Measurements from ENCODE around the gene ID1.
"Not testable (repeated sequence)": the region's sequence is repeated elsewhere in the genome, so short reads cannot be mapped to it uniquely, and the experiment has no call there.

The ID1 gene

DNA sequence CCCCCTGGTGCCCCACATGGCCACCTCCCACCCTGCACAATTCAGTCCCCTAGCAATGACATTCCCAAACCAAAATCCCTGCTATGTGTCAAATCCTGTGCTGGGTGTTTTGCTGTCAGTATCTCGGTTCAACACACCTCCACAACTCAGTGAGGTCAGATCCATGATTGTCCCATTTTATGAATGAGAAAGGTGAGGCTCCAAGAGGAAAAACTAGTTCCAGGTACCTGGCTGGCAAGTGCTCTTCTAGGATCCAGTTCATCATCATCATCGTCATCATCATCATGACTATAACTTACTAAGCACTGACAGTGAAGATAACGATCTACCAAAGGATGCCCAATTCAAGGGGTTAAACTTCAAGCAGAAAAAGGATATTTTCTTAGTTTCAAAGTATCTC, 15.2 kb downstream of the ID1 start:
- TF ChIP-seq, protein P1, sequence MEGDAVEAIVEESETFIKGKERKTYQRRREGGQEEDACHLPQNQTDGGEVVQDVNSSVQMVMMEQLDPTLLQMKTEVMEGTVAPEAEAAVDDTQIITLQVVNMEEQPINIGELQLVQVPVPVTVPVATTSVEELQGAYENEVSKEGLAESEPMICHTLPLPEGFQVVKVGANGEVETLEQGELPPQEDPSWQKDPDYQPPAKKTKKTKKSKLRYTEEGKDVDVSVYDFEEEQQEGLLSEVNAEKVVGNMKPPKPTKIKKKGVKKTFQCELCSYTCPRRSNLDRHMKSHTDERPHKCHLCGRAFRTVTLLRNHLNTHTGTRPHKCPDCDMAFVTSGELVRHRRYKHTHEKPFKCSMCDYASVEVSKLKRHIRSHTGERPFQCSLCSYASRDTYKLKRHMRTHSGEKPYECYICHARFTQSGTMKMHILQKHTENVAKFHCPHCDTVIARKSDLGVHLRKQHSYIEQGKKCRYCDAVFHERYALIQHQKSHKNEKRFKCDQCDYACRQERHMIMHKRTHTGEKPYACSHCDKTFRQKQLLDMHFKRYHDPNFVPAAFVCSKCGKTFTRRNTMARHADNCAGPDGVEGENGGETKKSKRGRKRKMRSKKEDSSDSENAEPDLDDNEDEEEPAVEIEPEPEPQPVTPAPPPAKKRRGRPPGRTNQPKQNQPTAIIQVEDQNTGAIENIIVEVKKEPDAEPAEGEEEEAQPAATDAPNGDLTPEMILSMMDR (IDR thresholded peaks at IDR 0.05; ENCODE audit: low read depth, low read length, missing control alignments) = no peak
- in situ Hi-C loops (cut with HindIII; ENCODE audit: low pct_ligation_motif_present, low sequenced_read_pairs) = no loop called here
- Histone ChIP-seq H3K4me3 (ENCODE audit: low read depth, low read length) (no peak overlapping the region), H3K36me3 (replicated peaks) (no peaks in the 10 kb centered on the region), H3K27me3 (replicated peaks) (no peaks in the 10 kb centered on the region), H3K27ac (no peak overlapping the region)
- DNase-seq = no peak

DNA sequence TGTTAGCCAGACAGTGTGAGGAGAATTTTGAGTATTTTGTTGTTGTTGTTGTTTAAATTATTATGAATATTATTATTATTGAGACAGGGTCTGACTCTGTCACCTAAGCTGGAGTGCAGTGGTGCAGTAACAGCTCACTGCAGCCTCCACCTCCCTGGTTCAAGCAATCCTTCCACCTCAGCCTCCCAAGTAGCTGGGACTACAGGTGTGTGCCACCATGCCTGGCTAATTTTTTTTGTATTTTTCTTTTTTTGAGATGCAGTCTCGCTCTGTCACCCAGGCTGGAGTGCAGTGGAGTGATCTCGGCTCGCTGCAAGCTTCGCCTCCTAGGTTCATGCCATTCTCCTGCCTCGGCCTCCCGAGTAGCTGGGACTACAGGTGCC, 18.0 kb downstream of the ID1 start:
- DNase-seq; in situ Hi-C loops (cut with HindIII; ENCODE audit: low pct_ligation_motif_present, low sequenced_read_pairs); H3K27ac ChIP-seq; H3K36me3 ChIP-seq (replicated peaks); H3K4me3 ChIP-seq (ENCODE audit: low read depth, low read length); H3K27me3 ChIP-seq (replicated peaks): not testable (repeated sequence)

DNA sequence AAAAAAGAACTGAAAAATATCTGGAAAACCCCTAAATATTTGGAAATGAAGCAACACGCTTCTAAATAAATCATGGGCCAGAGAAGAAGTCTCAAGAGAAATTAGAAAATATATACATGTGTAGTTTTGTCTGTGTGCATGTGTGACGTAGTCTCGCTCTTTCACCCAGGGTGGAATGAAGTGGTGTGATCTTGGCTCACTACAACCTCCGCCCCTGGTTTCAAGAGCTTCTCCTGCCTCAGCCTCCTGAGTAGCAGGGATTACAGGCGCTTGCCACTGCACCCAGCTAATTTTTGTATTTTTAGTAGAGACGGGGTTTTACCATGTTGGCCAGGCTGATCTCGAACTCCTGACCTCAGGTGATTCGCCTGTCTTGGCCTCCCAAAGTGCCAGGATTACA, 21.4 kb downstream of the ID1 start:
- H3K27ac ChIP-seq; H3K27me3 ChIP-seq (replicated peaks); H3K36me3 ChIP-seq (replicated peaks); DNase-seq; H3K4me3 ChIP-seq (ENCODE audit: low read depth, low read length); in situ Hi-C loops (cut with HindIII; ENCODE audit: low pct_ligation_motif_present, low sequenced_read_pairs): not testable (repeated sequence)

DNA sequence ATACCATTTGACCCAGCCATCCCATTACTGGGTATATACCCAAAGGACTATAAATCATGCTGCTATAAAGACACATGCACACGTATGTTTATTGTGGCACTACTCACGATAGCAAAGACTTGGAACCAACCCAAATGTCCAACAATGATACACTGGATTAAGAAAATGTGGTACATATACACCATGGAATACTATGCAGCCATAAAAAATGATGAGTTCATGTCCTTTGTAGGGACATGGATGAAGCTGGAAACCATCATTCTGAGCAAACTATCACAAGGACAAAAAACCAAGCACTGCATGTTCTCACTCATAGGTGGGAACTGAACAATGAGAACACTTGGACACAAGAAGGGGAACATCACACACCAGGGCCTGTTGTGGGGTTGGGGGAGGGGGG, 23.0 kb downstream of the ID1 start:
- H3K27ac ChIP-seq; H3K4me3 ChIP-seq (ENCODE audit: low read depth, low read length); H3K36me3 ChIP-seq (replicated peaks); DNase-seq; in situ Hi-C loops (cut with HindIII; ENCODE audit: low pct_ligation_motif_present, low sequenced_read_pairs); H3K27me3 ChIP-seq (replicated peaks): not testable (repeated sequence)

DNA sequence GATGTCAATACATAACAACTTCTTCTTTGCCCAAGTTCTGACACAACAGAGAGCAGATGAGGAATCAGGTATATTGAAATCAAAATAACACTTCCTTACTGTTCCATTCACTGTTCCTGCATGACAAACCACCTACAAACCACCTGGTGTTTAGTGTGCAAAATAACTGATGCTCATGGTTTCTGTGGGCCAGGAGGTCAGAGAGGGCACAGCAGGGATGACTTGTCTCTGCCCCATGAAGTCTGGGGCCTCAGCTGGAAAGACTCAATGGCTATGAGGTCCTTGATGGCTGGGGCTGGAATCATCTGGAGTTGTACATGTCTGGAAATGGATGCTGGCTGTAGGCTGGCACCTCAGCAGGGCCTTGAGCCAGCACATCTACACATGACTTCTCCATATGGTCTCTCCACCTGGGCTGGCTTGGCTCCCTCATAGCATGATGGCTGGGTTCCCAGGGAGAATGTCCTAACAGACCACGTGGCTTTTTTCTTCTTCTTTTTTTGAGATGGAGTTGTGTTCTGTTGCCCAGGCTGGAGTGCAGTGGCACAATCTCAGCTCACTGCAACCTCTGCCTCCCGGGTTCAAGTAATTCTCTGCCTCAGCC, 25.2 kb downstream of the ID1 start:
- Histone ChIP-seq H3K4me3 (ENCODE audit: low read depth, low read length) (no peak overlapping the region), H3K27me3 (replicated peaks) (no peaks in the 10 kb centered on the region), H3K27ac (no peak overlapping the region), H3K36me3 (replicated peaks) (no peaks in the 10 kb centered on the region)
- in situ Hi-C loops (cut with HindIII; ENCODE audit: low pct_ligation_motif_present, low sequenced_read_pairs) = no loop called here
- TF ChIP-seq, protein P1 (IDR thresholded peaks at IDR 0.05; ENCODE audit: low read depth, low read length, missing control alignments) = no peak
- no peak for DNase-seq

DNA sequence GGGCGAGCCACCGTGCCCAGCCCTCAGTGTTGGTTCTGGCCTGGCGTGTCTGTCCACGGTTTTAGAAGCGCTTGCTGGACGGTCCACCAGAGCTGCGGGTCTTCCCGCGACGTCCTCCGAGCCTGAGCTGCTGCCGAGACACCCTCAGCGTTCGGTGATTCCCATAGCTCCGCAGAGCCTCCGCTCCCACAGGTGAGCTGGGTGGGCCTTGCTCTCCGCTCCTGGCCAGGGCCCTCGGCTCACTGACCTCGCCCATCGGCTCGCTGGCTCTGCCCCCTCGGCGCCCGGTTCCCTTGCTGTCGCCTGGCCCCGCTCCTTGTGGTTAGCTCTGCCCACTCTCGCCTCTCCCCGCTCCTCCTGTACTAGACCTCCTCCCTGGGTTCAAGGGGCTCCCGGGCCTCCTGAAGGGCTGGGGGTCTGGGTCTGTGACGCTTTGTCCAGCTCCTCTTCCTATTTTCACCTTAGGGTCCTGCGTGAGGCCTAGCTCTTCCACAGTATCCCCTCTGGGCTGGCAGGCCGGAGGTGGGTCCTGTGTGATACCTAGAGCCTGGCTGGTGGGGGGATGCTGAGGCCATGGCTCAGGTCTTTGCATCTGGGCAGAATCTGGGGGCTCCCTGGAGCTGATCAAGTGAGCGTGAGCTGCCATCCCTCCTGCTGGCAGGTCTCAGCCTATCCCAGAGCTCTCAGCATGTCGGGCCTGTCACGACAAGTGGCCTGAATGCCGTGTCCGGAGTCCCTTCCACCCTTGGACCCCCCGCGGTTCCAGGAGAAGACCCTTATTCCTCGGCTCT, 27.7 kb downstream of the ID1 start:
- H3K4me3 ChIP-seq (ENCODE audit: low read depth, low read length) = no peak overlapping the region
- H3K27ac ChIP-seq = no peak overlapping the region
- no peak for DNase-seq
- TF ChIP-seq, protein P1 (IDR thresholded peaks at IDR 0.05; ENCODE audit: low read depth, low read length, missing control alignments) = no peak
- peaks cover 3% of the 10 kb centered on the region for H3K27me3 ChIP-seq (replicated peaks)
- no peaks in the 10 kb centered on the region for H3K36me3 ChIP-seq (replicated peaks)
- in situ Hi-C loops (cut with HindIII; ENCODE audit: low pct_ligation_motif_present, low sequenced_read_pairs) = no loop called here

DNA sequence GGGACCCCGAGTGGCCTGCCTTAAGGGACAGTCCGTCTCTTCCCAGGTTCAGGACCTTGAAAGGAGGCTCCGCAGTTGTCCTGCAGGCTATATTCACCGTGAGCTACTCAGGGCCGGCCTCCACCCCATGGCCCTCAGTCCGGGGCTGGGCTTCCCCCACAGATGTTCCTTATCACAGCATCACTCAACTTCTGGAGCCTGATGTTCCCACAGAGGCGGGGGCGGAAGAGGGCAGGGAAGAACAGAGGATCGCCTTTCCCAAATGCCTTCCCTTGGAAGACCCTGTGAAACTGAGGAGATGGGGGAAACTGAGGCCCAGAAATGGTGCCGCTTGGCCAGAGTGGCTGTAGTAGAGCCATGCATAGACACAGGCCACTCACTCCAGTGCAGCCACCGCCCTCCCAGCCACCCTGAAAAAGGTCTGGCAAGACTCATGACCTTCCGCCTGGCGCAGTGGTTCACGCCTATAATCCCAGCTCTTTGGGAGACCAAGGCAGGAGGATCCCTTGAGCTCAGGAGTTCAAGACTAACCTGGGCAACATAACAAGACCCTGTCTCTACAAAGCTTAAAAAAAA, 28.3 kb downstream of the ID1 start:
- H3K36me3 ChIP-seq (replicated peaks) = no peaks in the 10 kb centered on the region
- TF ChIP-seq, protein P1 (IDR thresholded peaks at IDR 0.05; ENCODE audit: low read depth, low read length, missing control alignments) = no peak
- H3K4me3 ChIP-seq (ENCODE audit: low read depth, low read length) = no peak overlapping the region
- in situ Hi-C loops (cut with HindIII; ENCODE audit: low pct_ligation_motif_present, low sequenced_read_pairs) = no loop called here
- no peak overlapping the region for H3K27ac ChIP-seq
- DNase-seq = no peak
- H3K27me3 ChIP-seq (replicated peaks) = peaks cover 5% of the 10 kb centered on the region

Data from brain microvascular endothelial cell (primary cell).